HG03558 (cell line): Measurements from ENCODE around the gene ZC2HC1B.
A peak's percentile ranks its signal among the peaks of the same experiment; 100 is the strongest.
"Not testable (repeated sequence)": the region's sequence is repeated elsewhere in the genome, so short reads cannot be mapped to it uniquely, and the experiment has no call there.

Experiments
- ATAC-seq: cut with Tn5 transposase; IDR thresholded peaks from one replicate; pipeline ENCODE4 v1.9.1; 2021; ENCODE audit warnings: moderate number of reproducible peaks; ENCODE audit not compliant: unreplicated experiment; ENCODE audit errors: extremely low read depth

ZC2HC1B gene

DNA sequence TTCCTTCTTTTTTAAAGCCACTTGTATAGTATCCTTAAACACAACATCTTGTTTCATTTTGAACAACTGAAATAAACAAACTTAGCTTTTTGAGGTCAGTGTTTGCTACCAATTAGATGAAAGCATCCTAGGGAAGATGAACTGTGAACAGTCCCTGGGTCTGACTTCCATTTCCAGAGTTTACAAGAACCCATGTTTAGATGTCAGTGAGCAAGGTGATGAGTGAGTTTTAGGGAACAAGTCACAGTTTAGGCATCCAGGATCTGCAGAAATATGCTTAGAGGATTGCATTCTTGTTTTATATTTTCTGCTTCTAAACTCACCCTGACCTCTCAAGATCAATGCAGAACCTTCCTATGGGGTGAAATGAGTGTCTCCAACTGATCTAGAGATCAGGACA, 3.0 kb downstream of the ZC2HC1B start:
- no peak for ATAC-seq

DNA sequence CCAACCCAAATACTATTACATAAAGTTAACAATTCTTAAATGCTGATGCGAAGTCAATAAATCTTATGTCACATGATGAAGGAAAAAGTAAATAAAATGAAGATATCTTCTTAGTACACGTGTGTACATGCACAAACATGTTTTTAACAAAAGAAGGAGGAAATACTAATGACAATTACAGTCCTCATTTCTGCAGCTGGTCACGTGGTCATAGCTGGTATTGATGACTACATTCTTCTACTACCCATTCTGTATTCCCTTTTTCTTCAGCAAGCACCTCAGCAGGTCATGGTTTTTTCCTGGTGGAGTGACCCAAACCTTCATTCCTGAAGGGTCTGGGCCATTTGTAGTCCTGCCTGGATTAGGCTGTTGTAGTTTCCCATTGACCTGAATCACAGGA, 4.5 kb downstream of the ZC2HC1B start:
- not testable (repeated sequence) for ATAC-seq

DNA sequence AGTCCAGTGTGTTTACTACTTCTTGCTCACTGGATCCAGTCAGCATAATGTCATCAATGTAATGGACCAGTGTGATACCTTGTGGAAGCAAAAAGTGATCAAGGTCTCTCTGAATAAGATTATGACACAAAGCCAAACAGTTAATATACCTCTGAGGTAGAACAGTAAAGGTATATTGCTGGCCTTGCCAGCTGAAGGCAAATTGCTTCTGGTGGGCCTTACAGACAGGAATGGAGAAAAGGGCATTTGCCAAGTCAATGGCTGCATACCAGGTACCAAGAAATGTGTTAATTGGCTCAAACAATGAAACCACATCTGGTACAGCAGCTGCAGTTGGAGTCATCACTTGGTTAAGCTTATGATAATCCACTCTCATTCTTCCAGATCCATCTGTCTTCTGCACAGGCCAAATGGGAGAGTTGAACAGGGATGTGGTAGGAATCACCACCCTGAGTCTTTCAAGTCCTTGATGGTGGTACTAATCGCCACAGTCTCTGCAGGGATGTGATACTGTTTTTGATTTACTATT, 7.0 kb downstream of the ZC2HC1B start:
- not testable (repeated sequence) for ATAC-seq

DNA sequence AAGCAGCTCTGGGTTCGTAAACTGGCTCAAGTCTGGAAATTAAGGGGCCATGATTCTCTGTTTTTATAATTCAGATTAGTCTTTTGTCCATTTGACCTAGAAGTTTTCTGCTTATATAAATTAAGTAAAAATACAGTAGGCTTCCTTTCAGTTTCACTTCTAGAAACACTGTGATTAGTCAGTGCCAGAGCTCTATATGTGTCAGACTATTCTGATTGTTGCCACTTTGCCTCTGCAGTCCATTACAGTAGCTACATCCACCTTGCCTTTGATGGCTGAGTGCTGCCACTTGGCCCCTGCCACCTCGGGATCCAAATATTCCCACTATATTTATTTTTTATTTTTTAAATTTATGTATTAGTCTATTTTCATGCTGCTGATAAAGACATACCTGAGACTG, 7.9 kb downstream of the ZC2HC1B start:
- peak; percentile 96 for ATAC-seq

DNA sequence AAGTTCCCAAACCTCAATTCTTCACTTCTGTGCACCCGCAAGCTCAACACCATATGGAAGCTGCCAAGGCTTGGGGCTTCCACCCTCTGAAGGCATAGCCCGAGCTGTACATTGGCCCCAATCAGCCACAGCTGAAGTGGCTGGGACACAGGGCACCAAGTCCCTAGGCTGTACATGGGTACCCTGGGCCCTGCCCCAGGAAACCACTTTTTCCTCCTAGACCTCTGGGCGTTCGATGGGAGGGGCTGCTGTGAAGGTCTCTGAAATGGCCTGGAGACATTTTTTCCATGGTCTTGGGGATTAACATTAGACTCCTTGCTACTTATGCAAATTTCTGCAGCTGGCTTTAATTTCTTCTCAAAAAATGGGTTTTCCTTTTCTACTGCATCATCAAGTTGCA, 9.3 kb downstream of the ZC2HC1B start:
- not testable (repeated sequence) for ATAC-seq

DNA sequence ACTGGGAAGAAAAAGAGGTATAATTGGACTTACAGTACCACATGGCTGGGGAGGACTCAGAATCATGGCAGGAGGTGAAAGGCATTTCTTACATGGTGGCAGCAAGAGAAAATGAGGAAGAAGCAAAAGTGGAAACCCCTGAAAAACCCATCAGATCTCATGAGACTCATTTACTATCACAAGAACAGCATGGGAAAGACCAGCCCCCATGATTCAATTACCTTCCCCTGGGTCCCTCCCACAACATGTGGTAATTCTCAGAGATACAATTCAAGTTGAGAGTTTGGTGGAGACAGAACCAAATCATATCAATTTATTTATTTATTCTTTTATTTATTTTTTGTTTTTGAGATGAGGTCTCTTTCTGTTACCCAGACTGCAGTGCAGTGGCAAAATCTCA, 10.2 kb downstream of the ZC2HC1B start:
- not testable (repeated sequence) for ATAC-seq

DNA sequence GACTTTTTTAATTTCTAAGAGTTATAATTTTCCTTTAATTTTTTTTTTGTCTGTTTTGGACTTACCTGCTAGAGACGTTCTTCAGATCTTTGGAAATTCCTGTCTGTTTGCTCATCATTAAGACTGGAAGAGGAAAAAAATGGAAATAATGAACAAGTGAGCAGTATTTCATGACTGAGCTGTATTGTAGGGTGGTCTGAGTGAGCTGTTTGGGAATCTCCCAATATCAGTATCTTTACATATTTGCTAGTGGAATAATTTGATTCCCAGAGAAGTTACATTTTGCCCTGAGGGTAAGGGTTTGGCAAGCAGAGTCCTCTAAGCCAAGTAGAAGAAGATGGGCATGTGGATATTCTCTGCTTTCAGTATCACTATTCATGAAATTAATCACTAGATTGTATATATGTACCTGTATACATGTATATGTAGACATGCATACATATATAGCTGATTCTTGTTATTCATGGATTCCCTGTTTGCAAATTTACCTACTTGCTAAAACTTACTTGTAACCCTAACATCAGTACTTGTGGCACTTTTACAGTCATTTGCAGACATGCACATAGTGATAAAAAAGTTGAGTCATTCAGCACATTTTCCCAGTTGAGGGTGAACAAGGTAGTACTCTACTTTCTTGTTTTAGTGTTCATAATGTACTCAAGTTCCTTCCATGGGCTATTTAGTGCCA, 13.5 kb downstream of the ZC2HC1B start:
- ATAC-seq, result no peak

DNA sequence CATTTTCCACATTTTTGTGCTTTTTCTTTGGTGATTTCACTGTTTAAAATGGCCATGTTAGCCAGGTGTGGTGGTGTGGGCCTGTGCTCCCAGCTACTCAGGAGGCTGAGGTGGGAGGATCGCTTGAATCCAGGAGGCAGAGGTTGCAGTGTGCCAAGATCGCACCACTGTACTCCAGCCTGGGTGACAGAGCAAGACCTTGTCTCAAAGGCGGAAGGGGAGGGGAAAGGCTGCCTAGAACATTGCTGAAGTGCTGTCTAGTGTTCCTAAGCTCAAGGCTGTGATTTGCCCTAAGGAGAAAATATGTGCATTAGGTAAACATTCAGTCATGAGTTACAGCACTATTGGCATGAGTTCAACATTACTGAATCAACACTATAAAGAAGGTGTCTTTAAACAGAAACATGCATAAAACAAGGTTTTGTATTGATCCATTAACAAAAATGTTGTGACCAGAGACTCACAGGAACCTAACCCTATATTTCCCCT, 14.0 kb downstream of the ZC2HC1B start:
- no peak for ATAC-seq

DNA sequence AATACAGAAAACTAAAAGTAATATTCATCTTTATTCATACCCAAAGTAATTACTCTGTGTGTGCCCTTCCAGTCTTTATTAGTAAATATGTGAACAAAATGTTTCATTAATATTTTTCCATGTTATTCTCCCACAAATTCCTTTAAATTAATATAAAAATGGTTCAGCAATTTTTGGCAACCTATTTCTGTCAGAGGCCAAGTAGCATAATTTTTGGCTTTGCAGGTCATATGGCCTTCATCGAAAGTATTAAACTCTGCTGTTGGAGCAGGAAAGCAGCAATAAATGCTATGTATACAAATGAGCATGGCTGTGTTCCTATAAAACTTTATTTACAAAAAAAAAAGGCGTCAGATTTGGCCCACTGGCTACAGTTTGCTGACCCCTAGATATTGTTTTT, 16.1 kb downstream of the ZC2HC1B start:
- ATAC-seq, result no peak

DNA sequence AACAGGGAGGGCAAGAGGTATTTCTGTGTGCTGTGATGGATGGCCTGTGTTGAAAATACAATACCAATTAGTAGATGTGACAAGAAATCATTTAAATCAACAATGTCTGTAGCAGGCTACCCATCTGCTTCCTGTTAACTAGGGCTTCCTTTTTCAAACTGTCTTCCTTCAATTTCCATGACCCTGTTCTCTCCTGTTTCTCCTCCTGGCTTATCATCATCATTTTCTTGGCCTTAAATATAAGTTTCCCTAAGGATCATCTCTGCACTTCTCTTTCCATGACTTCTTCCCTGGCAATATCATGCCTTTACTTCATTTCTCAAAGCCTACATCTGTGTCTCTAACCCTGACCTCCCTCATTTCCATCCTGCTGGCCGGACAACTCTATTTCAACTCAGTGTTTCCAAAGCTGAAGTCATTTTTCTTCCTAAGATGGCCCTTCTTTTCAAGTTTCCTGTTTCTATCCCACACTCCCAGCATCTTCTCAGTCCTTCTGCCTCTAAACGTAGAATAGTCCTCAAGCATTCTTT, 18.2 kb downstream of the ZC2HC1B start:
- no peak for ATAC-seq

DNA sequence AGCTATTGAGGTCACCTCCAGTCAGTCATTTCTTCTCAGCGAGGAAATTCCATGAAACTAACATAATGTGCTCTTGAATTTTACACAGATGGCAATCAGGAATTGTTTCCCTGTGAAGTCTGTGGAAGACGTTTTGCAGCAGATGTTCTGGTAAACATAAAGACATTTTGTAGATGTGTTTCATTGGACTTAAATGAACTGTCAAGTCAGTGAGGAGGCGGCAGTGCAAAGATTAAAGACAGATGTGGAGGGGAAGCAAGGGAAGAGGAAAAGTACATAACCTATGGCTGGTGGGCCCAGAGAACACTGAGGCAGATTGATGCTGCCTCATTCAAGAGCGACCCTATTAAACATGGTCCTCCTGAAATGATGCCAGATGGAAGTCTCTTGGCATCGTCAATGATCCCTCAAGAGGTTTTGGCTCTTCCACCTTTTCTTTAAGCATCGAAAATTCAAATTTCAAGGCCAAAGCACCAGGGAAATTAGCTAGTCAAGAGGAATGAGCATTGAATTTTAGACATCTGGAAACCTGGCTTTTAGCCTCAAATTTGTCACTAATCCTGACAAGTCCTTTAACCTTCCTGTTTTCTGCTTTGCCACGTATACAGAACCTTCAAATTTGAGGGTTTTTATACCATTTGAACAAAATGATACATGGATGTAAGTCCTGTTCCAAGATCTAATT, 20.1 kb downstream of the ZC2HC1B start:
- no peak for ATAC-seq

DNA sequence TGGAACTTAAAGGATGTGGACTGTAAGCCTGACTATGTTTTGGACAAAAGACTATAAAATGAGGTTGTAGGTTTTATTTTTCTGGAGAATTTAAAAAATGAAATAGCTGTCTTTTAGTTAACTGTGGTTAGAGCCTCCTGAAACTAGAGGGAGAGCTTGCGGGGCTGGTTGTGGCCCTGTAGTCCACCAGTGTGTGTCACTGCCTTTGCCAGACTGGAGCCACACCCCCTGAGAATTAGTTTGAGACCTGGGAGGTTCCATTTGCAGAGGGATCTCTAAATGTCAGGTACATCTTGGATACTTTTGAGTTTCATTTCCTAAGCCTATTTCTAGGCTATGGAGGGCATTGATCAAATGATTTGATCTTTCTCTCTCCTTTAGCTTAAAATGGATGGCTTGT, 20.8 kb downstream of the ZC2HC1B start:
- ATAC-seq, result no peak

DNA sequence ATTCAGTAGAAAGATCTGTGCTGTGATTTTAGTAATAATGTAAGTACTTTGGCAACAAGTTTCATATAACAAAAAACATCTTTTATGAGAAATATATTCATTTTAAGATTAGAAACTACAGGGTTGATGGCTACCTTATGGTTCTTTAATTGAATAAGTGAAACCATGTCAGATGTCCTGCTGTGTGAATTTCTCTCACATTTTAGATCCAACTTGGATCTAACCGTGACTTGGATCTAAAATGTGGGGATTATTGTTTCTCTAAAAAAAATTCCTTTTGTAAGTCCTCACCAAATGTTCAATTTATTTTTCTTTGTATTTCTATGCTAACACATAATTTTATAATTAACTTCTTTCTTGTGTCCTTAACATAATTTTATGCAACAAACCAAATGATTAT, 30.4 kb downstream of the ZC2HC1B start:
- ATAC-seq, result no peak

DNA sequence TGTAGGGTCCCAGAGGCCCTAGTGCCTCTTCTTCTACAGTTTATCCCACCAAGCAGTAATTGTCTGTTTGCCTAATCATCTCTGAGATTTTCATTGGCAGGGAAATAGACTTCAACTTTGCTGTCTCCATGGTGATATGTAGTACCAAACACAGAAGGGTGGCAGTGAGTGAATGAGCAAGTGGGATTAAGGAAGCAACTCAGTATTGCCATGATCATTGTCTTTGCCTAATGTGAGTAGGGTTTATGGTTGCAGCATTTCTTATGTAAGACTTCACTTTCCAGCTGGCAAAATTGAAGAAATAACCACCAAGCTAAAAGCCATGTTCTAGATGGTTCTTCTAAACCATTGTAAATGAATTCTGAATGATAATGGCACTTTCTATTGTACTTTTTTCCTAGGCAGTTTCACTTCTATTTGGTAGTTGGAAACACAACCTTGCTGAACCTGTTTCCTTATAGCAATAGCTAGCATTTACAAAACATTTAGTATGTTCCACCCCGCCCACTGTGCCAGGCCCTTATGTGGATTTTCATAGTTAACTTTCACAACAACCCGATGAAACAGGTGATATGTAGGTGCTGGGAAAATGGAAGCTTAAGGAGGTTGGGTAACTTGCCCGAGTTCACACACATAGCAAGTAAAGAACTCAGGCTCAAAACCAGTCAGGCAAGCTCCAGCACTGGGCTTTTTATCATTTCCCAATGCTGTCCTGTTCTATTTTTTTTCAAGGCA, 32.0 kb downstream of the ZC2HC1B start:
- no peak for ATAC-seq

DNA sequence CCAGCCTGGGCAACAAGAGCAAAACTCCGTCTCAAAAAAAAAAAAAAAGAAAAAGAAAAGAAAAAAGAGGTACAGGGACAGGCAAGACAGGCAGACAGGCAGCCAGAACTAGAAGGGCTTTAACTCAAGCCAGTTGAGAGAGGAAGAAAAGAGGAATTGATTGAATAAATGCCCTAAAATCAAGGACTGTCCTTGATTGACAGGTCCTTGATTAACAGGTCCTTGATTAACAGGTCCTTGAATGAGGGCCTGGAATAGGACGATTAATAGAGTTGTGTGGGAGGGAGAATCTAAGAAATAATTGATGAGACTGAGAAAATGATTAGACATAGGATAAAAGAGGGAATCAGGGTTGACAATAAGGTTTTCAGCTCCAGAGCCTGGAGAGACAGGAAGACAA, 36.1 kb downstream of the ZC2HC1B start:
- ATAC-seq, result no peak

DNA sequence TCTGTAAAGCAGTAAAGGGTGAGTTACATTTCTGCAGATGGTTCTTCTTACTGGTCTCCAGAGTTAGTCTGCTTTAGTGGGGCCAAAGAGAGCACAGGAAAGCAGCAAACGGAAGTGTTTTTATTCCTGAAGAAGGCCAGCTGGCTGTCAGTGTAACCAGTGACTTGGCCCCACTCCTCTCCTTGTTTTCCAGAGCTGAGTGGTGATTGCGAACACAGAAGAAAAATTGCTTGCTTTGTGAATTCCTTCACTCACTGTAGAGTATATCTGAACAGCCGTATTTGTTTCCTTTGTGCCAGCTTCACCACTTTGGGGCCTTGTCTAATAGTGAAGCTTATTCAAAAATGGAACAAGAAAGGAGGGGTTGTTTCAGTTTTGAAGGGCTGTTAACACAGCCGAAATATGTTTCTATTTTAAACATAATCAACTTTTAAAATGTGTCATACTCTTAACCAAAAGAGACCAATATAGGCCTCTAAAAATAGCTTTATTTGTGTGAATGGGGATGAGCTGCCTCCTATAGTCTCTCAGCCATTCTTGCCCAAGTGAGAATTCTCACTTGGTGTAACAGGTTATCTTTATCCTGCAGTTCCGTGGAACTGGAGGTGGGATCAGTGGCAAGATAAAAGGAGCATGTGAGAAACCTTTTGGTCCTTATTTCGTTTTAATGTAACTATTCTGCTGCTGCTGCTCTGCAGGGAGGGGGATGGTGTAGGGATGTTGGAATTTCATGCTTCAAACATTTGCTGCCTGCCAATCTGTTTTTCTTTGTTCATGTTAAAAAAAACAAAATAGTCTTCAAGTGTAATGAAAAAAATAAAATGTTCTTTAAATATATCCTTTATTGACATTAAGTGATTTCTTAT, 37.8 kb downstream of the ZC2HC1B start:
- ATAC-seq, result peak; percentile 95

DNA sequence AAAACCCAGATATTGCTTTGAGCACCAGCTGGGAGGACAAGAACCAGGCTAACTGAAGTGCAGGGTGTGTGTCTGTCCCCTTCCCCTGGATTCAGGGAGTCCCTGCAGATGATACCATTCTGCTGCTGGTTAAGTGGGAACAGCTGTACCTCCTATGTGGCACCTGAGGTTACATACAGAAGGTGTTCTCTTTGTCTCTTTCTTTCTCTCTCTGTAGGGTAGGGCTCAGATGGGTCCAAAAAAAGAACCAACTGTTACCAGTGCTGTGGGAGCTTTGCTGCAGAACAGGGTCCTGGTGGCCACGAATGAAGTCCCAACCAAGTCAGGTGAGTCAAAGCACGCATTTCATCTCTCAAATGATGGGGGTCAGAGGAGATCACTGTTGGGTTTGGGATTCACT, 38.6 kb downstream of the ZC2HC1B start:
- no peak for ATAC-seq

DNA sequence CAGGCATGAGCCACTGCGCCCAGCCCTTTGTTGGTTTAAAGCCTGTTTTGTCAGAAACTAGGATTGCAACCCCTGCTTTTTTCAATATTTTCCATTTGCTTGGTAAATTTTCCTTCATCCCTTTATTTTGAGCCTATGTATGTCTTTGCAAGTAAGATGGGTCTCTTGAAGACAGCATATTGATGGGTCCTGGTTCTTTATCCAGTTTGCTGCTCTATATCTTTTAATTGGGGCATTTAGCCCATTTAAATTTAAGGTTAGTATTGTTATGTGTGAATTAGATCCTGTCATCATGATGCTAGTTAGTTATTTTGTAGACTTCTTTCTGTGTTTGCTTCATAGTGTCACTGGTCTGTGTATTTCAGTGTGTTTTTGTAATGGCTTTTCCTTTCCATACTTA, 46.8 kb downstream of the ZC2HC1B start:
- ATAC-seq, result no peak

DNA sequence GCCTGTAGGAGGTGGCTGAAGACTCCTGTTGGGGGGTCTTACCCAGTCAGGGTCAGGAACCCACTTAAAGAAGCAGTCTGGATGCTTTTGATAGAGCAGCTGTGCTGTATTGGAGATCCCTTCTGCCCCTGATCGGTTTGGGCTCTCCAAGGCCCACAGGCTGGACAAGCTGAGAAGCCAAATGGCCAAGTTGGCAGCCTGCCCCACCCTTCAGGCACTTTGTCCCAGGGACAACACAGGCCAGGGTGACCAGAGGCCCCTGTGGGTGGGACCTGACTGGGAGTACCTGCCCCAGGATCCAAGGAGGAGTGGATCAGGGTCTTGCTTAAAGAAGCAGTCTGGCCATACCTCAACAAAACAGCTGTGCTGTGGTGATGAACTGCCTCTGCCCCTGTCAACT, 48.4 kb downstream of the ZC2HC1B start:
- ATAC-seq, result no peak

DNA sequence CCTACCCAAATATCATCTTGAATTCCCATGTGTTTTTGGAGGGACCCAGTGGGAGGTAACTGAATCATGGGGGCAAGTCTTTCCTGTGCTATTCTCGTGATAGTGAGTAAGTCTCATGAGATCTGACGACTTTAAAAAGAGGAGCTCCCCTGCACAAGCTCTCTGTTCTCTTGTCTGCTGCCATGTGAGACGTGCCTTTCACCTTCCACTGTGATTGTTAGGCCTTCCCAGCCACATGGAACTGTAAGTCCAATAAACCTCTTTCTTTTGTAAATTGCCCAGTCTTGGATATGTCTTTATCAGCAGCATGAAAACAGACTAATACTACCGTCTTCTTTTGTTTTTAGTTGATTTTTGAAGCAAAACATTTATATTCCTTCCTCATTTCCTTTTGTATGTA, 52.8 kb downstream of the ZC2HC1B start:
- not testable (repeated sequence) for ATAC-seq
